ENCODE data around the gene LAGE3. TPM values are rescaled to one million over a fixed set of nuclear protein-coding genes. Genes with fewer than 3 reads are reported as not detected.

Gene LAGE3
- polyA plus RNA-seq, 1 experiment, result 9.3 TPM

DNA sequence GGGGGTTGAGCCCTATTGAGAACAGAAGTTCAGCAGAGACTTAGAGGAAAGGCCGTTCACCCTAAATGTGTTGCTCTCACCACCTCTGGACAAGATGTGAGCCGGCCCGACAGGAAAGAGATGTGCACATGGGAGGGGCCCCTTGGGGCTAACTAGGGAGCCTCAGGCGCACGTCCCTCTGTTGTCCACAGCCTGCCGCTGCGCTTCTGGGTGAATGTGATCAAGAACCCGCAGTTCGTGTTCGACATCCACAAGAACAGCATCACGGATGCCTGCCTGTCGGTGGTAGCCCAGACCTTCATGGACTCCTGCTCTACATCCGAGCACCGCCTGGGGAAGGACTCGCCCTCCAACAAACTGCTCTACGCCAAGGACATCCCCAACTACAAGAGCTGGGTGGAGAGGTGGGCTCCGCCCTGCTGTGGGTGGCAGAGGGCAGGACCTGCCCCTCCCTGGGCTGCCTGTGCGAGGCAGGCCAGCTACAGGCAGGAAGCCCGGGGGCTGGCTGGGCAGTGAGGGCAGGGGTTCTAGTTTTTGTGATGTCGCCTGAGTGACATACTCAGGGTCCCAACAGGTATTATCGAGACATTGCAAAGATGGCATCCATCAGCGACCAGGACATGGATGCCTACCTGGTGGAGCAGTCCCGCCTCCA, 8.0 kb downstream of the LAGE3 start:
- Histone ChIP-seq H3K27me3 (ENCODE audit: control insufficient read depth, insufficient read depth, low read length) (no peaks in the 10 kb centered on the region), H3K4me3 (ENCODE audit: low read depth, low read length) (no peak overlapping the region), H3K9me3 (ENCODE audit: control insufficient read depth, insufficient read depth, low read length) (no peaks in the 10 kb centered on the region; the same call in 1 of the 2 replicates), H3K27ac (ENCODE audit: low read depth, low read length) (no peak overlapping the region)
- DNase-seq (ENCODE audit: low read depth, low spot score), result no peak
- CTCF ChIA-PET, result no interaction called here
- POLR2A ChIA-PET, result no interaction called here
- TF ChIP-seq, protein P1, sequence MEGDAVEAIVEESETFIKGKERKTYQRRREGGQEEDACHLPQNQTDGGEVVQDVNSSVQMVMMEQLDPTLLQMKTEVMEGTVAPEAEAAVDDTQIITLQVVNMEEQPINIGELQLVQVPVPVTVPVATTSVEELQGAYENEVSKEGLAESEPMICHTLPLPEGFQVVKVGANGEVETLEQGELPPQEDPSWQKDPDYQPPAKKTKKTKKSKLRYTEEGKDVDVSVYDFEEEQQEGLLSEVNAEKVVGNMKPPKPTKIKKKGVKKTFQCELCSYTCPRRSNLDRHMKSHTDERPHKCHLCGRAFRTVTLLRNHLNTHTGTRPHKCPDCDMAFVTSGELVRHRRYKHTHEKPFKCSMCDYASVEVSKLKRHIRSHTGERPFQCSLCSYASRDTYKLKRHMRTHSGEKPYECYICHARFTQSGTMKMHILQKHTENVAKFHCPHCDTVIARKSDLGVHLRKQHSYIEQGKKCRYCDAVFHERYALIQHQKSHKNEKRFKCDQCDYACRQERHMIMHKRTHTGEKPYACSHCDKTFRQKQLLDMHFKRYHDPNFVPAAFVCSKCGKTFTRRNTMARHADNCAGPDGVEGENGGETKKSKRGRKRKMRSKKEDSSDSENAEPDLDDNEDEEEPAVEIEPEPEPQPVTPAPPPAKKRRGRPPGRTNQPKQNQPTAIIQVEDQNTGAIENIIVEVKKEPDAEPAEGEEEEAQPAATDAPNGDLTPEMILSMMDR (IDR thresholded peaks at IDR 0.05; ENCODE audit: low read depth, low read length), result no peak

- no peak overlapping the region for H3K27ac ChIP-seq (ENCODE audit: low read depth, low read length)
- no peak for DNase-seq (ENCODE audit: low read depth, low spot score)
- no peaks in the 10 kb centered on the region for H3K27me3 ChIP-seq (ENCODE audit: control insufficient read depth, insufficient read depth, low read length)
- H3K4me3 ChIP-seq (ENCODE audit: low read depth, low read length), result no peak overlapping the region
- ChIA-PET CTCF (no interaction called here), POLR2A (no interaction called here)
- H3K9me3 ChIP-seq (ENCODE audit: control insufficient read depth, insufficient read depth, low read length), result no peaks in the 10 kb centered on the region; the same call in 1 of the 2 replicates
- TF ChIP-seq, protein P1 (IDR thresholded peaks at IDR 0.05; ENCODE audit: low read depth, low read length), result no peak
These were observed 8.6 kb downstream of the LAGE3 start for GRCh38 chrX:154470434-154470833.

- Histone ChIP-seq H3K27ac (ENCODE audit: low read depth, low read length) (no peak overlapping the region), H3K27me3 (ENCODE audit: control insufficient read depth, insufficient read depth, low read length) (no peaks in the 10 kb centered on the region), H3K9me3 (ENCODE audit: control insufficient read depth, insufficient read depth, low read length) (no peaks in the 10 kb centered on the region; the same call in 1 of the 2 replicates), H3K4me3 (ENCODE audit: low read depth, low read length) (no peak overlapping the region)
- no peak for DNase-seq (ENCODE audit: low read depth, low spot score)
- TF ChIP-seq, protein P1 (IDR thresholded peaks at IDR 0.05; ENCODE audit: low read depth, low read length), result no peak
- ChIA-PET POLR2A (no interaction called here), CTCF (no interaction called here)
These were observed 9.2 kb downstream of the LAGE3 start for GRCh38 chrX:154469880-154470279.

- POLR2A ChIA-PET, result no interaction called here
- DNase-seq (ENCODE audit: low read depth, low spot score), result no peak
- no peaks in the 10 kb centered on the region for H3K27me3 ChIP-seq (ENCODE audit: control insufficient read depth, insufficient read depth, low read length)
- TF ChIP-seq, protein P1 (IDR thresholded peaks at IDR 0.05; ENCODE audit: low read depth, low read length), result no peak
- H3K9me3 ChIP-seq (ENCODE audit: control insufficient read depth, insufficient read depth, low read length), result no peaks in the 10 kb centered on the region; the same call in 1 of the 2 replicates
- H3K27ac ChIP-seq (ENCODE audit: low read depth, low read length), result no peak overlapping the region
- CTCF ChIA-PET, result no interaction called here
- H3K4me3 ChIP-seq (ENCODE audit: low read depth, low read length), result no peak overlapping the region
These were observed 10.0 kb downstream of the LAGE3 start for GRCh38 chrX:154469114-154469513.

- H3K27ac ChIP-seq (ENCODE audit: low read depth, low read length), result no peak overlapping the region
- no peaks in the 10 kb centered on the region; the same call in 1 of the 2 replicates for H3K9me3 ChIP-seq (ENCODE audit: control insufficient read depth, insufficient read depth, low read length)
- CTCF ChIA-PET, result no interaction called here
- no peak for DNase-seq (ENCODE audit: low read depth, low spot score)
- POLR2A ChIA-PET, result no interaction called here
- H3K27me3 ChIP-seq (ENCODE audit: control insufficient read depth, insufficient read depth, low read length), result no peaks in the 10 kb centered on the region
- TF ChIP-seq, protein P1 (IDR thresholded peaks at IDR 0.05; ENCODE audit: low read depth, low read length), result no peak
- no peak overlapping the region for H3K4me3 ChIP-seq (ENCODE audit: low read depth, low read length)
These were observed 10.9 kb downstream of the LAGE3 start for GRCh38 chrX:154468217-154468616.
